Neural cell (in vitro differentiated cells): ENCODE data around the gene TUT1. TPM values are rescaled to one million over a fixed set of nuclear protein-coding genes. Genes with fewer than 3 reads are reported as not detected.
"Not testable (repeated sequence)": the region's sequence is repeated elsewhere in the genome, so short reads cannot be mapped to it uniquely, and the experiment has no call there.

Experiments
- H2AFZ ChIP-seq: fragments of 200-600, 300-800 bp; sonication (generic), shearing (Covaris generic); 2 replicates; pipeline ENCODE4 v1.6.0; 2014; ENCODE audit warnings: low read depth, mild to moderate bottlenecking, antibody characterized with exemption, low read length, moderate library complexity
- H3F3A ChIP-seq: fragments of 200-600 bp; shearing (Covaris generic); 2 replicates; pipeline ENCODE4 v1.6.1; 2016; ENCODE audit warnings: mild to moderate bottlenecking, moderate library complexity, mixed read lengths, antibody characterized with exemption, low read length; ENCODE audit not compliant: insufficient read depth, poor library complexity, severe bottlenecking
- H3K27ac ChIP-seq: fragments of 200-600, 300-800 bp; sonication (generic), shearing (Covaris generic); 2 replicates; pipeline ENCODE4 v1.5.1; 2014; ENCODE audit warnings: mild to moderate bottlenecking, low read length, moderate library complexity
- H3K27me3 ChIP-seq: fragments of 300-800, 200-600 bp; sonication (generic), shearing (Covaris generic); 2 replicates; pipeline ENCODE4 v1.6.0; 2014; ENCODE audit warnings: mild to moderate bottlenecking, low read depth, low read length, moderate library complexity; ENCODE audit not compliant: insufficient read depth
- H3K36me3 ChIP-seq: fragments of 300-800, 200-600 bp; sonication (generic), shearing (Covaris generic); 2 replicates; pipeline ENCODE4 v1.5.1; 2014; ENCODE audit warnings: mild to moderate bottlenecking, antibody characterized with exemption, low read length, moderate library complexity; ENCODE audit not compliant: insufficient read depth
- H3K4me2 ChIP-seq: fragments of 300-800, 200-600 bp; sonication (generic), shearing (Covaris generic); 2 replicates; pipeline ENCODE4 v1.6.0; 2014; ENCODE audit warnings: mild to moderate bottlenecking, low read length
- H3K4me3 ChIP-seq: fragments of 300-800, 200-600 bp; sonication (generic), shearing (Covaris generic); 2 replicates; pipeline ENCODE4 v1.5.1; 2014; ENCODE audit warnings: mild to moderate bottlenecking, low read length, moderate library complexity
- H3K79me2 ChIP-seq: fragments of 200-600 bp; shearing (Covaris generic); replicated peaks from 2 replicates; pipeline ENCODE4 v1.6.0; 2014; ENCODE audit warnings: mild to moderate bottlenecking, low read length, moderate library complexity; ENCODE audit not compliant: insufficient read depth
- H3K9ac ChIP-seq: fragments of 300-800, 200-600 bp; sonication (generic), shearing (Covaris generic); 2 replicates; pipeline ENCODE4 v1.6.1; 2016; ENCODE audit warnings: mild to moderate bottlenecking, low read length, mixed read lengths
- H3K9me2 ChIP-seq: fragments of 200-600 bp; shearing (Covaris generic); 2 replicates; pipeline ENCODE4 v1.6.1; 2016; ENCODE audit warnings: mild to moderate bottlenecking, low read length, mixed read lengths; ENCODE audit not compliant: insufficient read depth
- H3K9me3 ChIP-seq: fragments of 200-600, 300-800 bp; sonication (generic), shearing (Covaris generic); 2 replicates; pipeline ENCODE4 v1.6.1; 2016; ENCODE audit warnings: mild to moderate bottlenecking, mixed run types, low read length, moderate library complexity, mixed read lengths
- H4K20me1 ChIP-seq: fragments of 200-600 bp; shearing (Covaris generic); 2 replicates; pipeline ENCODE4 v1.6.1; 2016; ENCODE audit warnings: mild to moderate bottlenecking, mixed run types; ENCODE audit not compliant: insufficient read depth
- EP300 ChIP-seq: fragments of 450-650 bp; conservative IDR thresholded peaks from 2 replicates; pipeline ENCODE4 v1.6.1; 2014; ENCODE audit warnings: antibody characterized with exemption, mild to moderate bottlenecking, moderate library complexity; ENCODE audit not compliant: poor library complexity, severe bottlenecking
- EZH2 ChIP-seq: fragments of 200-600, 300-800 bp; shearing (Covaris generic), sonication (generic); IDR thresholded peaks from 2 replicates; pipeline ENCODE4 v1.6.1; 2014; ENCODE audit warnings: antibody characterized with exemption, low read length, borderline replicate concordance, mild to moderate bottlenecking; ENCODE audit not compliant: insufficient read depth, poor library complexity, severe bottlenecking
- MXI1 ChIP-seq: fragments of 450-650 bp; conservative IDR thresholded peaks from 2 replicates; pipeline ENCODE4 v1.6.1; 2014; ENCODE audit warnings: antibody characterized with exemption, mild to moderate bottlenecking; ENCODE audit not compliant: poor library complexity, severe bottlenecking
- POLR2AphosphoS5 ChIP-seq: IDR thresholded peaks from 2 replicates; pipeline ENCODE4 v1.6.1; 2012
- SMC3 ChIP-seq: fragments of 450-650 bp; conservative IDR thresholded peaks from 2 replicates; pipeline ENCODE4 v1.6.1; 2014; ENCODE audit warnings: antibody characterized with exemption, mild to moderate bottlenecking, moderate library complexity; ENCODE audit not compliant: poor library complexity
- TAF1 ChIP-seq: IDR thresholded peaks from 2 replicates; pipeline ENCODE4 v1.6.1; 2012; ENCODE audit warnings: low read depth
- polyA plus RNA-seq: library from polyadenylated mRNA; depleted of rRNA; stranded (reverse); fragments of >200 nt; gene quantifications from 2 replicates; pipeline ENCODE4 v1.2.3, GENCODE V29; 2014
- TF ChIP-seq, protein P1 (sequence below): fragments of 450-650 bp; IDR thresholded peaks from 2 replicates; pipeline ENCODE4 v1.5.1; 2014; ENCODE audit warnings: antibody characterized with exemption, mild to moderate bottlenecking, moderate library complexity; ENCODE audit not compliant: poor library complexity, severe bottlenecking

TUT1 gene
- polyA plus RNA-seq, 1 donor from 2014 or later, result 17.8 TPM

DNA sequence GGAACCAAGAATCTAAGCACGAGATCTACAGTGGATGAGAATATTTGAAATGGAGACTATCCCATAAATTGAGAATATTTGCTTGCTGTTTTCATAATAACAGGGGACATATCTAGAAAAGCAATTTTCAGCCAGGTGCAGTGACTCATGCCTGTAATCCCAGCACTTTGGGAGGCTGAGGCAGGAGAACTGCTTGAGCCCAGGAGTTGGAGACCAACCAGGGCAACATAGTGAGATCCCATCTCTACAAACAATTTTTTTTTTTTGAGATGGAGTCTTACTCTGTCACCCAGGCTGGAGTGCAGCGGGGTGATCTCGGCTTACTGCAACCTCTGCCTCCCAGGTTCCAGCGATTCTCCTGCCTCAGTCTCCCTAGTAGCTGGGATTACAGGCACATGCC, 9.6 kb downstream of the TUT1 start:
- H3K9me3 ChIP-seq, H3K27me3 ChIP-seq, H2AFZ ChIP-seq, H3K36me3 ChIP-seq, H3K4me3 ChIP-seq, H3K79me2 ChIP-seq, H3K9me2 ChIP-seq, H3K9ac ChIP-seq, H3K4me2 ChIP-seq, H3F3A ChIP-seq, H3K27ac ChIP-seq, H4K20me1 ChIP-seq: not testable (repeated sequence)

DNA sequence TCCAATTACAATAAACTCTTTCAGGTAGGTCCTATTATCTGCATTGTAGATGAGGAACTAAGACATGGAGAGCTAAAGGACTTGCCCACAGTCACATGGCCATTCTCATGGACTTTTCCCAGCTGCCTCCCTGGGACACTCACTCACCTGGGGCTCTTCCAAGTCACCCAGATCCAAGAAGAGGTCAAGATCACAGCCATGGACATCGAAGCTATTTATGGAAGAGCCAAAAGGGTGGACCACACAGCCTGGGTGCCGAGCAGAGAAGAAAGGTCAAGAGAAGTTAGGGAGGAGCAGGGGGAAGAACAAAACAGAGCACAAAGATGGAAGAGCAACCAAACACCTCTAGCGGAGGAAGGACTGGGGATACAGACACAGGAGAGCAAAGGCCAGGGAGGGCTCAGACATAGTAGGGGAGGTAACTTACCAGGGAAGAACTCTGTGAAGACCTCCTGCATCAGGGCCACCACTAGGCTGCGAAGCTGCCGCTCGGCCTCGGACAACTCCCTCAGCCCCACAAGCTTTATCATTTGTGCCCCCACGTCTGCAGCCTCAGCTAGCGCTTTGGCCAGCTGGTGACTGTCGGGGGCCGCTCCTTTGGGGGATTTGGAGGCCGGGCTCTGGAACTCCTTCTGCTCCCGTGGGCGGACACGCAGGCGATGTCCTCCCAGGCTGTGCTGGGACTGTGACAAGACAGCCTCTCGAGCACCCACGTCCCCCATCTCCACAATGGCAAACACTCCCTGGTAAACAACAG, 10.2 kb downstream of the TUT1 start:
- no peaks in the 10 kb centered on the region for H3F3A ChIP-seq
- no peak for TF ChIP-seq EP300
- no peak for TF ChIP-seq POLR2AphosphoS5
- no peak overlapping the region for H3K27ac ChIP-seq
- H3K4me3 ChIP-seq, result no peak overlapping the region
- H3K36me3 ChIP-seq, result no peaks in the 10 kb centered on the region
- H4K20me1 ChIP-seq, result no peaks in the 10 kb centered on the region
- no peak overlapping the region for H2AFZ ChIP-seq
- no peaks in the 10 kb centered on the region for H3K9me3 ChIP-seq
- no peak overlapping the region for H3K4me2 ChIP-seq
- H3K9ac ChIP-seq, result no peak overlapping the region
- H3K79me2 ChIP-seq, result no peaks in the 10 kb centered on the region
- H3K9me2 ChIP-seq, result no peaks in the 10 kb centered on the region
- no peaks in the 10 kb centered on the region for H3K27me3 ChIP-seq

DNA sequence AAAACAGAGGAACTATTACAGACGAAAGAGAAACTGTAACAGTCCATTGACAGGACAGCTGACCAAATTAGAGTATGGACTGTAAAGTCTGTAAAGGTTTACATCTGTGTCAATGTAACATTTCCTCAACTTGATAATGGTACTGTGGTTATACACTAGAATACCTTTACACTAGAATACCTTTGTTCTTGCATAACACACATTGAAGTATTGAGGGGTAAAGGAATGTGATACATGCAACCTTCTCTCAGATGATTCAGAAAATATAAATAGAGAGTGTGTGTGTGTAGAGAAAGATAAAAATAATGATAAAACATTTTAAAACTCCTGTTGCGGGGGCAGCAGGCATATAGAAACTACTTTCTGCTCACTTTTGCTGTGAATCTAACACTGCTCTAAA, 12.1 kb downstream of the TUT1 start:
- Histone ChIP-seq H3K36me3 (no peaks in the 10 kb centered on the region), H3F3A (no peaks in the 10 kb centered on the region), H3K4me2 (no peak overlapping the region), H4K20me1 (no peaks in the 10 kb centered on the region), H3K9me3 (no peaks in the 10 kb centered on the region), H3K9ac (no peak overlapping the region), H3K79me2 (no peaks in the 10 kb centered on the region), H3K4me3 (no peak overlapping the region), H2AFZ (no peak overlapping the region), H3K27me3 (no peaks in the 10 kb centered on the region), H3K9me2 (no peaks in the 10 kb centered on the region), H3K27ac (no peak overlapping the region)
- TF ChIP-seq, protein P1, sequence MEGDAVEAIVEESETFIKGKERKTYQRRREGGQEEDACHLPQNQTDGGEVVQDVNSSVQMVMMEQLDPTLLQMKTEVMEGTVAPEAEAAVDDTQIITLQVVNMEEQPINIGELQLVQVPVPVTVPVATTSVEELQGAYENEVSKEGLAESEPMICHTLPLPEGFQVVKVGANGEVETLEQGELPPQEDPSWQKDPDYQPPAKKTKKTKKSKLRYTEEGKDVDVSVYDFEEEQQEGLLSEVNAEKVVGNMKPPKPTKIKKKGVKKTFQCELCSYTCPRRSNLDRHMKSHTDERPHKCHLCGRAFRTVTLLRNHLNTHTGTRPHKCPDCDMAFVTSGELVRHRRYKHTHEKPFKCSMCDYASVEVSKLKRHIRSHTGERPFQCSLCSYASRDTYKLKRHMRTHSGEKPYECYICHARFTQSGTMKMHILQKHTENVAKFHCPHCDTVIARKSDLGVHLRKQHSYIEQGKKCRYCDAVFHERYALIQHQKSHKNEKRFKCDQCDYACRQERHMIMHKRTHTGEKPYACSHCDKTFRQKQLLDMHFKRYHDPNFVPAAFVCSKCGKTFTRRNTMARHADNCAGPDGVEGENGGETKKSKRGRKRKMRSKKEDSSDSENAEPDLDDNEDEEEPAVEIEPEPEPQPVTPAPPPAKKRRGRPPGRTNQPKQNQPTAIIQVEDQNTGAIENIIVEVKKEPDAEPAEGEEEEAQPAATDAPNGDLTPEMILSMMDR, result no peak
- TF ChIP-seq EZH2 (no peak), SMC3 (no peak), MXI1 (no peak), POLR2AphosphoS5 (no peak), TAF1 (no peak), EP300 (no peak)

DNA sequence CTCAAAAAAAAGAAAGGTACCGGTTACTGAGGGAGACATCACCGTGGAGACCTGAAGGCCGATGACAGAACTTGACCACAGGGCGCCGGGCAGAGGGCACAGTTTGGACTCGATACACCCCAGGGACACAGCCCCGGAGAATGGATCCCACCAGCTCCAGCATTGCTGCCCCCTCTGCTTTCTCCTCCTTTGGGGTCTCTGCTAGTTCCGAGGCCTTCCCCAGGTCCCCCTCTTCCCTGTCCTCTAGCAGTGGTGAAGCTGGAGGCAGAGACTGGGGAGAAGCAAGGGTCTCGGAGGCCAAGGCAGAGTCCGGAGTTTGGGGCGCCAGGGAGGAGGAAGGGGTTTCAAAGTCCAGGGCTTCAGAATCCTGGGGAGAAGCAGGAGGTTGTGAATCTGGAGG, 12.8 kb downstream of the TUT1 start:
- H3F3A ChIP-seq, result no peaks in the 10 kb centered on the region
- H3K36me3 ChIP-seq, result no peaks in the 10 kb centered on the region
- no peaks in the 10 kb centered on the region for H3K27me3 ChIP-seq
- H3K4me2 ChIP-seq, result no peak overlapping the region
- H3K9ac ChIP-seq, result no peak overlapping the region
- H3K9me2 ChIP-seq, result no peaks in the 10 kb centered on the region
- H3K4me3 ChIP-seq, result no peak overlapping the region
- H2AFZ ChIP-seq, result no peak overlapping the region
- H3K79me2 ChIP-seq, result peaks cover under 1% of the 10 kb centered on the region
- no peak for TF ChIP-seq TAF1
- H3K9me3 ChIP-seq, result no peaks in the 10 kb centered on the region
- H3K27ac ChIP-seq, result no peak overlapping the region
- H4K20me1 ChIP-seq, result no peaks in the 10 kb centered on the region
